Measurements from ENCODE around the gene SRGAP1. TPM values are rescaled to one million over a fixed set of nuclear protein-coding genes. Genes with fewer than 3 reads are reported as not detected.

The SRGAP1 gene
- total and polyA plus RNA-seq, 2 of the 13 experiments (the other 11 are each of a cell fraction or from before 2014, with no cell fraction given) = 1.6 to 3.4 TPM

GRCh38 chr12:64034901-64035576 is 190.5 kb downstream of the SRGAP1 start:
- ATAC-seq (peak; percentile 66), DNase-seq (ENCODE audit: low spot score) (peak; percentile 41), FAIRE-seq (no peak)
- no peak overlapping the region for H3K4me3 ChIP-seq (replicated peaks in 1 of 3; ENCODE audit: insufficient read depth in 1 of 3, low read depth in 2 of 3, low read length in 3 of 3)
- H3K4me1 ChIP-seq (ENCODE audit: insufficient read depth, low read length) = peaks cover 7% of the 10 kb centered on the region; the same call in 1 of the 2 replicates
- no TSS peak for BruUV-seq (replicated peaks)
- H3K9ac ChIP-seq (ENCODE audit: insufficient read depth, low read depth, low read length) = no peak overlapping the region
- no peaks in the 10 kb centered on the region for H3K27me3 ChIP-seq (ENCODE audit: control insufficient read depth in 1 of 2, insufficient read depth in 2 of 2, low read length in 2 of 2)
- CTCF ChIA-PET (ENCODE audit: low intra/inter-chr PET ratio, low total read pairs) = no interaction called here
- H3K4me2 ChIP-seq (ENCODE audit: low read depth, low read length) = no peak overlapping the region
- no peaks in the 10 kb centered on the region for H4K20me1 ChIP-seq (ENCODE audit: insufficient read depth, low read length)
- no peaks in the 10 kb centered on the region for H3K9me3 ChIP-seq (ENCODE audit: low read length)
- no peaks in the 10 kb centered on the region for H3K79me2 ChIP-seq (ENCODE audit: insufficient read depth, low read length)
- no peak for TF ChIP-seq PHF5A (CRISPR knock-in tag; IDR thresholded peaks at IDR 0.05; ENCODE audit: low read depth, unreplicated experiment)
- peak; percentile 54 for TF ChIP-seq RARA (CRISPR knock-in tag; IDR thresholded peaks at IDR 0.05)
- POLR2A ChIA-PET = no interaction called here
- in situ Hi-C loops (cut with HindIII; ENCODE audit: extremely low pct_ligation_motif_present, low pct_unique_long_range_greater_than_20kb) (no loop called here), intact Hi-C loops (cut with micrococcal nuclease; ENCODE audit: unreplicated experiment) (no loop called here)
- H2AFZ ChIP-seq (ENCODE audit: low read length) = no peak overlapping the region
- H3K27ac ChIP-seq (ENCODE audit: extremely low read length, insufficient read depth, low read length) = no peak overlapping the region
- H3K36me3 ChIP-seq (replicated peaks in 1 of 2; ENCODE audit: control insufficient read depth in 1 of 2, insufficient read depth in 2 of 2, low read length in 2 of 2) = 0 out of 5 replicates have a peak, but pooled peaks cover 0 to 1% of the 10 kb centered on the region in 2 experiments

GRCh38 chr12:64036414-64036813 is 191.9 kb downstream of the SRGAP1 start:
- ChIA-PET CTCF (ENCODE audit: low intra/inter-chr PET ratio, low total read pairs) (no interaction called here), POLR2A (no interaction called here)
- H3K36me3 ChIP-seq (replicated peaks in 1 of 2; ENCODE audit: control insufficient read depth in 1 of 2, insufficient read depth in 2 of 2, low read length in 2 of 2) = 0 out of 5 replicates have a peak, but pooled peaks cover 0 to 1% of the 10 kb centered on the region in 2 experiments
- no TSS peak for BruUV-seq (replicated peaks)
- no peak overlapping the region for H3K4me2 ChIP-seq (ENCODE audit: low read depth, low read length)
- WGBS (ENCODE audit: low lambda C conversion rate) = 97% methylated on average over 1 of the region's 1 CpG
- DNase-seq (ENCODE audit: low spot score) (no peak), ATAC-seq (no peak), FAIRE-seq (no peak)
- H3K27ac ChIP-seq (ENCODE audit: extremely low read length, insufficient read depth, low read length) = no peak overlapping the region
- intact Hi-C loops (cut with micrococcal nuclease; ENCODE audit: unreplicated experiment) (no loop called here), in situ Hi-C loops (cut with HindIII; ENCODE audit: extremely low pct_ligation_motif_present, low pct_unique_long_range_greater_than_20kb) (no loop called here)
- no peak overlapping the region for H3K4me3 ChIP-seq (replicated peaks in 1 of 3; ENCODE audit: insufficient read depth in 1 of 3, low read depth in 2 of 3, low read length in 3 of 3)
- H3K79me2 ChIP-seq (ENCODE audit: insufficient read depth, low read length) = no peaks in the 10 kb centered on the region
- no peaks in the 10 kb centered on the region for H3K27me3 ChIP-seq (ENCODE audit: control insufficient read depth in 1 of 2, insufficient read depth in 2 of 2, low read length in 2 of 2)
- H2AFZ ChIP-seq (ENCODE audit: low read length) = no peak overlapping the region
- peaks cover 7% of the 10 kb centered on the region; the same call in 1 of the 2 replicates for H3K4me1 ChIP-seq (ENCODE audit: insufficient read depth, low read length)
- H3K9ac ChIP-seq (ENCODE audit: insufficient read depth, low read depth, low read length) = no peak overlapping the region
- TF ChIP-seq SNAI1 (CRISPR knock-in tag; IDR thresholded peaks at IDR 0.05; ENCODE audit: borderline replicate concordance) (no peak), CERS6 (CRISPR knock-in tag; IDR thresholded peaks at IDR 0.05) (no peak)
- no peaks in the 10 kb centered on the region for H4K20me1 ChIP-seq (ENCODE audit: insufficient read depth, low read length)
- H3K9me3 ChIP-seq (ENCODE audit: low read length) = no peaks in the 10 kb centered on the region
